ENCODE results near the gene NUP93.
"Not testable (repeated sequence)": the region's sequence is repeated elsewhere in the genome, so short reads cannot be mapped to it uniquely, and the experiment has no call there.

NUP93 gene

GRCh38 chr16:56709443-56710040 is 20.4 kb upstream of the NUP93 start:
- no peak for DNase-seq (ENCODE audit: low spot score)

- no peak for DNase-seq (ENCODE audit: low spot score)
Measured at GRCh38 chr16:56710181-56710737, 19.7 kb upstream of the NUP93 start.

GRCh38 chr16:56711862-56712261 is 18.1 kb upstream of the NUP93 start:
- no peak for DNase-seq (ENCODE audit: low spot score)

GRCh38 chr16:56713794-56714193 is 16.1 kb upstream of the NUP93 start:
- DNase-seq (ENCODE audit: low spot score): no peak

GRCh38 chr16:56715126-56715525 is 14.8 kb upstream of the NUP93 start:
- DNase-seq (ENCODE audit: low spot score): no peak

GRCh38 chr16:56716761-56717160 is 13.2 kb upstream of the NUP93 start:
- no peak for DNase-seq (ENCODE audit: low spot score)

GRCh38 chr16:56717532-56717931 is 12.4 kb upstream of the NUP93 start:
- not testable (repeated sequence) for DNase-seq (ENCODE audit: low spot score)

- no peak for DNase-seq (ENCODE audit: low spot score)
Measured at GRCh38 chr16:56722200-56722842, 7.6 kb upstream of the NUP93 start.

- no peak for DNase-seq (ENCODE audit: low spot score)
Measured at GRCh38 chr16:56724191-56724590, 5.7 kb upstream of the NUP93 start.

- DNase-seq (ENCODE audit: low spot score): no peak
Measured at GRCh38 chr16:56726283-56726682, 3.6 kb upstream of the NUP93 start.

GRCh38 chr16:56726926-56727325 is 3.0 kb upstream of the NUP93 start:
- DNase-seq (ENCODE audit: low spot score): peak; percentile 13

GRCh38 chr16:56728027-56728426 is 1.9 kb upstream of the NUP93 start:
- no peak for DNase-seq (ENCODE audit: low spot score)

- DNase-seq (ENCODE audit: low spot score): peak; percentile 14
Measured at GRCh38 chr16:56728980-56729734, 772 bp upstream of the NUP93 start.

- peak; percentile 62 for DNase-seq (ENCODE audit: low spot score)
Measured at GRCh38 chr16:56732366-56732765, 2.4 kb downstream of the NUP93 start.

- DNase-seq (ENCODE audit: low spot score): no peak
Measured at GRCh38 chr16:56732832-56733231, 2.9 kb downstream of the NUP93 start.

GRCh38 chr16:56734429-56734828 is 4.5 kb downstream of the NUP93 start:
- no peak for DNase-seq (ENCODE audit: low spot score)

- DNase-seq (ENCODE audit: low spot score): no peak
Measured at GRCh38 chr16:56736476-56736875, 6.5 kb downstream of the NUP93 start.

- DNase-seq (ENCODE audit: low spot score): no peak
Measured at GRCh38 chr16:56737539-56737938, 7.6 kb downstream of the NUP93 start.

GRCh38 chr16:56738221-56738620 is 8.3 kb downstream of the NUP93 start:
- DNase-seq (ENCODE audit: low spot score): no peak

- not testable (repeated sequence) for DNase-seq (ENCODE audit: low spot score)
Measured at GRCh38 chr16:56739378-56739777, 9.4 kb downstream of the NUP93 start.

- DNase-seq (ENCODE audit: low spot score): no peak
Measured at GRCh38 chr16:56741399-56741798, 11.5 kb downstream of the NUP93 start.

GRCh38 chr16:56742030-56742984 is 12.4 kb downstream of the NUP93 start:
- no peak for DNase-seq (ENCODE audit: low spot score)
